H9 (cell line): ENCODE results near the gene OR51A7. TPM values are rescaled to one million over a fixed set of nuclear protein-coding genes. Genes with fewer than 3 reads are reported as not detected.

Experiments used
- DNase-seq: peaks from one replicate; pipeline ENCODE4 v3.0.0-alpha.2; 2017
- H2AFZ ChIP-seq: one replicate; pipeline ENCODE4 v1.6.1; 2013; ENCODE audit warnings: mild to moderate bottlenecking, low read length, control low read depth, moderate library complexity
- H2AK5ac ChIP-seq: 2 replicates; pipeline ENCODE4 v1.6.1; 2013; ENCODE audit warnings: low read length, control low read depth, mixed read lengths; ENCODE audit not compliant: insufficient read length
- H2BK120ac ChIP-seq: one replicate; pipeline ENCODE4 v1.6.1; 2013; ENCODE audit warnings: low read depth, mild to moderate bottlenecking, low read length, control low read depth, inconsistent platforms; ENCODE audit not compliant: poor library complexity, severe bottlenecking
- H2BK12ac ChIP-seq: 2 replicates; pipeline ENCODE4 v1.6.1; 2013; ENCODE audit warnings: low read length, control low read depth, mixed read lengths, low read depth; ENCODE audit not compliant: insufficient read length
- H2BK15ac ChIP-seq: 2 replicates; pipeline ENCODE4 v1.6.1; 2013; ENCODE audit warnings: low read depth, low read length, control low read depth
- H2BK20ac ChIP-seq: one replicate; pipeline ENCODE4 v1.6.1; 2013; ENCODE audit warnings: low read depth, mild to moderate bottlenecking, low read length, control low read depth, inconsistent platforms; ENCODE audit not compliant: poor library complexity, severe bottlenecking
- H2BK5ac ChIP-seq: 2 replicates; pipeline ENCODE4 v1.6.1; 2013; ENCODE audit warnings: low read length, control low read depth, mixed read lengths; ENCODE audit not compliant: insufficient read length
- H3K14ac ChIP-seq: 2 replicates; pipeline ENCODE4 v1.6.1; 2013; ENCODE audit warnings: low read length, control low read depth; ENCODE audit not compliant: insufficient read depth
- H3K18ac ChIP-seq: 2 replicates; pipeline ENCODE4 v1.6.1; 2013; ENCODE audit warnings: low read depth, mild to moderate bottlenecking, mixed read lengths, low read length, control low read depth; ENCODE audit not compliant: insufficient read length
- H3K23ac ChIP-seq: 2 replicates; pipeline ENCODE4 v1.6.1; 2013; ENCODE audit warnings: low read length, control low read depth, mixed read lengths, low read depth; ENCODE audit not compliant: insufficient read length
- H3K23me2 ChIP-seq: 2 replicates; pipeline ENCODE4 v1.6.1; 2013; ENCODE audit warnings: low read depth, mild to moderate bottlenecking, mixed read lengths, low read length, control low read depth; ENCODE audit not compliant: insufficient read length, poor library complexity, severe bottlenecking
- H3K27ac ChIP-seq: 2 replicates; pipeline ENCODE4 v1.5.1; 2013; ENCODE audit warnings: low read length, control low read depth, mixed read lengths, low read depth; ENCODE audit not compliant: insufficient read length
- H3K27me3 ChIP-seq: 2 replicates; pipeline ENCODE4 v1.6.1; 2013; ENCODE audit warnings: low read length, control low read depth, inconsistent platforms; ENCODE audit not compliant: insufficient read depth
- H3K4ac ChIP-seq: 2 replicates; pipeline ENCODE4 v1.6.1; 2013; ENCODE audit warnings: low read depth, mild to moderate bottlenecking, control low read depth, inconsistent platforms, low read length, moderate library complexity
- H3K4me1 ChIP-seq: 2 replicates; pipeline ENCODE4 v1.6.1; 2013; ENCODE audit warnings: low read length, control low read depth, inconsistent platforms; ENCODE audit not compliant: insufficient read depth
- H3K4me2 ChIP-seq: 2 replicates; pipeline ENCODE4 v1.6.1; 2013; ENCODE audit warnings: low read length, control low read depth, mixed read lengths; ENCODE audit not compliant: insufficient read length, insufficient read depth
- H3K56ac ChIP-seq: 2 replicates; pipeline ENCODE4 v1.6.1; 2013; ENCODE audit warnings: low read depth, mild to moderate bottlenecking, mixed read lengths, low read length, control low read depth; ENCODE audit not compliant: insufficient read length
- H3K79me1 ChIP-seq: 2 replicates; pipeline ENCODE4 v1.6.1; 2013; ENCODE audit warnings: low read depth, mild to moderate bottlenecking, moderate library complexity, low read length, control low read depth, inconsistent platforms; ENCODE audit not compliant: insufficient read depth, poor library complexity, severe bottlenecking
- H3K79me2 ChIP-seq: 2 replicates; pipeline ENCODE4 v1.6.1; 2013; ENCODE audit warnings: low read length, control low read depth, inconsistent platforms; ENCODE audit not compliant: insufficient read depth
- H3K9ac ChIP-seq: 2 replicates; pipeline ENCODE4 v1.6.1; 2013; ENCODE audit warnings: low read length, control low read depth, mixed read lengths; ENCODE audit not compliant: insufficient read length; ENCODE audit errors: extremely low read depth
- H3K9me3 ChIP-seq: one replicate; pipeline ENCODE4 v1.6.1; 2013; ENCODE audit warnings: low read depth, low read length, inconsistent platforms; ENCODE audit not compliant: control insufficient read depth
- H3T11ph ChIP-seq: one replicate; pipeline ENCODE4 v1.6.1; 2013; ENCODE audit warnings: mild to moderate bottlenecking, low read length, control low read depth, inconsistent platforms
- H4K20me1 ChIP-seq: one replicate; pipeline ENCODE4 v1.6.1; 2013; ENCODE audit not compliant: control insufficient read depth, insufficient read length, insufficient read depth
- H4K5ac ChIP-seq: 2 replicates; pipeline ENCODE4 v1.6.1; 2013; ENCODE audit warnings: low read depth, mild to moderate bottlenecking, mixed read lengths, low read length, control low read depth; ENCODE audit not compliant: insufficient read length
- H4K8ac ChIP-seq: replicated peaks from 2 replicates; pipeline ENCODE4 v1.6.1; 2013; ENCODE audit warnings: low read length, control low read depth, mixed read lengths, low read depth; ENCODE audit not compliant: insufficient read length
- H4K91ac ChIP-seq: 2 replicates; pipeline ENCODE4 v1.6.1; 2013; ENCODE audit warnings: low read depth, mild to moderate bottlenecking, moderate library complexity, mixed read lengths, low read length, control low read depth; ENCODE audit not compliant: insufficient read length
- H3K27ac Mint-ChIP-seq, 3 experiments: 2 replicates in 2 of 3; 3 replicates in 1 of 3; pipeline ENCODE4 v1.8.0; 2020 to 2021; ENCODE audit warnings: mixed read lengths in 3 of 3, mild to moderate bottlenecking in 1 of 3, moderate library complexity in 1 of 3
- H3K27me3 Mint-ChIP-seq: 2 replicates; pipeline ENCODE4 v1.8.0; 2021; ENCODE audit warnings: low read depth, mild to moderate bottlenecking, moderate library complexity, mixed read lengths
- H3K36me3 Mint-ChIP-seq, 3 experiments: 2 replicates in 2 of 3; 3 replicates in 1 of 3; pipeline ENCODE4 v1.8.0; 2020 to 2021; ENCODE audit warnings: low read depth in 3 of 3, mixed read lengths in 3 of 3; ENCODE audit not compliant: insufficient read depth in 1 of 3
- H3K4me1 Mint-ChIP-seq, 2 experiments: 2 replicates each; pipeline ENCODE4 v1.8.0; 2020; ENCODE audit warnings: mixed read lengths in 2 of 2
- H3K4me3 Mint-ChIP-seq, 2 experiments: 2 replicates in 1 of 2; 3 replicates in 1 of 2; pipeline ENCODE4 v1.8.0; 2020 to 2021; ENCODE audit warnings: mild to moderate bottlenecking in 2 of 2, mixed read lengths in 2 of 2, moderate library complexity in 1 of 2
- H3K9me3 Mint-ChIP-seq, 2 experiments: 2 replicates in 1 of 2; 3 replicates in 1 of 2; pipeline ENCODE4 v1.8.0; 2020; ENCODE audit warnings: mild to moderate bottlenecking in 2 of 2, mixed read lengths in 2 of 2, moderate library complexity in 1 of 2
- WGBS: extraction: QIAGEN DNeasy Blood & Tissue Kit; methylation state at CpG from one replicate; pipeline ENCODE4 v1.1.7; 2013; ENCODE audit warnings: missing lambda C conversion rate, low lambda C conversion rate, mixed read lengths; ENCODE audit not compliant: insufficient read length; ENCODE audit errors: extremely low coverage; 5-methylcytosine and 5-hydroxymethylcytosine counted together
- total RNA-seq: library from RNA; stranded (reverse); gene quantifications from 2 replicates; pipeline ENCODE4 v1.2.1, GENCODE V29; 2021
- TF ChIP-seq, protein P1 (sequence below): fragments of 200-600 bp; sonication (generic); conservative IDR thresholded peaks from 3 replicates; pipeline ENCODE4 v1.8.0; 2021; ENCODE audit warnings: antibody characterized with exemption, mild to moderate bottlenecking

The OR51A7 gene
- total RNA-seq, 1 experiment from 2014 or later = not detected

GRCh38 chr11:4924239-4924638 lies 20.7 kb downstream of the OR51A7 start, which contains the start of gene OR51G1:
TSS of gene OR51G1 (minus strand) at chr11:4924339. CDS start at chr11:4924339, 0 bp downstream.
- no CpG with 5 or more reads among the region's 1 CpG for WGBS
- Histone ChIP-seq H2BK15ac (no peak within 1 kb of the TSS), H4K91ac (no peak within 1 kb of the TSS), H3K14ac (no peak within 1 kb of the TSS), H3K9ac (no peak within 1 kb of the TSS), H3K23ac (no peak within 1 kb of the TSS), H3K27me3 (no peaks in the 10 kb centered on the region), H2AFZ (no peak within 1 kb of the TSS), H3K79me2 (no peaks in the 10 kb centered on the region), H2BK20ac (no peak within 1 kb of the TSS), H4K5ac (no peak within 1 kb of the TSS), H2BK120ac (no peak within 1 kb of the TSS), H3K4ac (no peak within 1 kb of the TSS), H3K23me2 (no peaks in the 10 kb centered on the region), H2BK12ac (no peak within 1 kb of the TSS), H3T11ph (no peak within 1 kb of the TSS), H3K79me1 (no peaks in the 10 kb centered on the region), H4K8ac (no peak within 1 kb of the TSS), H2AK5ac (no peak within 1 kb of the TSS), H3K4me2 (no peak within 1 kb of the TSS), H3K56ac (no peak within 1 kb of the TSS), H3K18ac (no peak within 1 kb of the TSS), H3K27ac (no peak within 1 kb of the TSS), H2BK5ac (no peak within 1 kb of the TSS), H3K4me1 (no peaks in the 10 kb centered on the region), H3K9me3 (no peaks in the 10 kb centered on the region), H4K20me1 (no peaks in the 10 kb centered on the region)
- Mint-ChIP-seq H3K36me3 (no peaks in the 10 kb centered on the region), H3K4me1 (no peaks in the 10 kb centered on the region), H3K4me3 (no peak within 1 kb of the TSS), H3K27me3 (no peaks in the 10 kb centered on the region; the same call in 1 of the 2 replicates), H3K27ac (no peak within 1 kb of the TSS; a peak in 1 of 7 replicates), H3K9me3 (no peaks in the 10 kb centered on the region)
- TF ChIP-seq, protein P1, sequence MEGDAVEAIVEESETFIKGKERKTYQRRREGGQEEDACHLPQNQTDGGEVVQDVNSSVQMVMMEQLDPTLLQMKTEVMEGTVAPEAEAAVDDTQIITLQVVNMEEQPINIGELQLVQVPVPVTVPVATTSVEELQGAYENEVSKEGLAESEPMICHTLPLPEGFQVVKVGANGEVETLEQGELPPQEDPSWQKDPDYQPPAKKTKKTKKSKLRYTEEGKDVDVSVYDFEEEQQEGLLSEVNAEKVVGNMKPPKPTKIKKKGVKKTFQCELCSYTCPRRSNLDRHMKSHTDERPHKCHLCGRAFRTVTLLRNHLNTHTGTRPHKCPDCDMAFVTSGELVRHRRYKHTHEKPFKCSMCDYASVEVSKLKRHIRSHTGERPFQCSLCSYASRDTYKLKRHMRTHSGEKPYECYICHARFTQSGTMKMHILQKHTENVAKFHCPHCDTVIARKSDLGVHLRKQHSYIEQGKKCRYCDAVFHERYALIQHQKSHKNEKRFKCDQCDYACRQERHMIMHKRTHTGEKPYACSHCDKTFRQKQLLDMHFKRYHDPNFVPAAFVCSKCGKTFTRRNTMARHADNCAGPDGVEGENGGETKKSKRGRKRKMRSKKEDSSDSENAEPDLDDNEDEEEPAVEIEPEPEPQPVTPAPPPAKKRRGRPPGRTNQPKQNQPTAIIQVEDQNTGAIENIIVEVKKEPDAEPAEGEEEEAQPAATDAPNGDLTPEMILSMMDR = no peak
- no peak for DNase-seq
